Activated CD8-positive, alpha-beta T cell treated with anti-CD3 and anti-CD28 coated beads for 36 hours (primary cell): ENCODE data around the gene AKAP13. TPM values are rescaled to one million over a fixed set of nuclear protein-coding genes. Genes with fewer than 3 reads are reported as not detected.

Experiments used
- ATAC-seq: fragments of 200-7000 bp; cut with Tn5 transposase; one replicate; pipeline ENCODE4 v1.10.0; 2021; ENCODE audit warnings: mild to moderate bottlenecking, moderate library complexity
- CTCF ChIA-PET: fragments of 350-600 bp; sonication (Branson Sonifier 250); formaldehyde crosslinking; loops from one replicate; lab custom pipeline; 2021; ENCODE audit warnings: antibody characterized with exemption; lab: Charles Lee
- POLR2A ChIA-PET: fragments of 350-600 bp; sonication (Branson Sonifier 250); formaldehyde crosslinking; loops from one replicate; lab custom pipeline; 2021; ENCODE audit warnings: antibody characterized with exemption; lab: Charles Lee
- DNase-seq: peaks from one replicate; pipeline ENCODE4 v3.0.0-alpha.2; 2020
- H3K27ac Mint-ChIP-seq: one replicate; pipeline ENCODE4 v1.8.0; 2021; ENCODE audit warnings: mild to moderate bottlenecking, mixed read lengths
- H3K27me3 Mint-ChIP-seq: one replicate; pipeline ENCODE4 v1.8.0; 2021; ENCODE audit warnings: mixed read lengths
- H3K36me3 Mint-ChIP-seq: one replicate; pipeline ENCODE4 v1.8.0; 2021; ENCODE audit warnings: low read depth, mixed read lengths
- H3K4me1 Mint-ChIP-seq: one replicate; pipeline ENCODE4 v1.8.0; 2021; ENCODE audit warnings: low read depth, mixed read lengths
- H3K4me3 Mint-ChIP-seq: one replicate; pipeline ENCODE4 v1.8.0; 2021; ENCODE audit warnings: mild to moderate bottlenecking, moderate library complexity, mixed read lengths
- H3K9me3 Mint-ChIP-seq: one replicate; pipeline ENCODE4 v1.8.0; 2021; ENCODE audit warnings: mixed read lengths
- intact Hi-C: fragments of 100-400 bp; cut with micrococcal nuclease; formaldehyde crosslinking; loops from one replicate; pipeline ENCODE4 v1.10.0; 2022
- total RNA-seq, 2 experiments: library from RNA; stranded (reverse); gene quantifications; one replicate each; pipeline ENCODE4 v1.2.3, GENCODE V29; 2021
- TF ChIP-seq, protein P1 (sequence below): fragments of 200-600 bp; IDR thresholded peaks from one replicate; pipeline ENCODE4 v1.8.0; 2022; ENCODE audit warnings: antibody characterized with exemption, mild to moderate bottlenecking

Gene AKAP13
- total RNA-seq, 2 experiments from 2014 or later = 79.1 to 79.5 TPM

DNA sequence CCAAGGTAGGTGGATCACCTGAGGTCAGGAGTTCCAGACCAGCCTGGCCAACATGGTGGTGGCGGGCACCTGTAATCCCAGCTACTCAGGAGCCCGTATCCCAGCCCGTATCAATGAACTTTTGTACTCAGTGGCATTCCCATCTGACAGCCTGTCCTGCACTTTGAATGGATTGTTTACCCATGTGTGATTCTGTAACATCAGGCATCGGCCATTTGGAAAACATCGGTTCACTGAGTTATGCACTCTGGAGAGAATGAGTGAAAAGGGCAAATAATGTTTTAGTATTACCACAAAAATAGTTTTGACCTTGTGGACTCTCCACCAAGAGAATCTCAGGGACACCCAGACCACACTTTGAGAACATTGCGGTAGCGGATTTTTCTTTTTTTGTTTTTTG lies 400.7 kb downstream of the AKAP13 start:
- no peak overlapping the region for H3K27ac Mint-ChIP-seq
- intact Hi-C loops = no loop called here
- H3K36me3 Mint-ChIP-seq = no peaks in the 10 kb centered on the region
- ChIA-PET CTCF (no interaction called here), POLR2A (no interaction called here)
- TF ChIP-seq, protein P1, sequence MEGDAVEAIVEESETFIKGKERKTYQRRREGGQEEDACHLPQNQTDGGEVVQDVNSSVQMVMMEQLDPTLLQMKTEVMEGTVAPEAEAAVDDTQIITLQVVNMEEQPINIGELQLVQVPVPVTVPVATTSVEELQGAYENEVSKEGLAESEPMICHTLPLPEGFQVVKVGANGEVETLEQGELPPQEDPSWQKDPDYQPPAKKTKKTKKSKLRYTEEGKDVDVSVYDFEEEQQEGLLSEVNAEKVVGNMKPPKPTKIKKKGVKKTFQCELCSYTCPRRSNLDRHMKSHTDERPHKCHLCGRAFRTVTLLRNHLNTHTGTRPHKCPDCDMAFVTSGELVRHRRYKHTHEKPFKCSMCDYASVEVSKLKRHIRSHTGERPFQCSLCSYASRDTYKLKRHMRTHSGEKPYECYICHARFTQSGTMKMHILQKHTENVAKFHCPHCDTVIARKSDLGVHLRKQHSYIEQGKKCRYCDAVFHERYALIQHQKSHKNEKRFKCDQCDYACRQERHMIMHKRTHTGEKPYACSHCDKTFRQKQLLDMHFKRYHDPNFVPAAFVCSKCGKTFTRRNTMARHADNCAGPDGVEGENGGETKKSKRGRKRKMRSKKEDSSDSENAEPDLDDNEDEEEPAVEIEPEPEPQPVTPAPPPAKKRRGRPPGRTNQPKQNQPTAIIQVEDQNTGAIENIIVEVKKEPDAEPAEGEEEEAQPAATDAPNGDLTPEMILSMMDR = no peak
- no peaks in the 10 kb centered on the region for H3K9me3 Mint-ChIP-seq
- DNase-seq (no peak), ATAC-seq (no peak)
- H3K4me3 Mint-ChIP-seq = no peak overlapping the region
- H3K4me1 Mint-ChIP-seq = peaks cover 35% of the 10 kb centered on the region
- no peaks in the 10 kb centered on the region for H3K27me3 Mint-ChIP-seq

DNA sequence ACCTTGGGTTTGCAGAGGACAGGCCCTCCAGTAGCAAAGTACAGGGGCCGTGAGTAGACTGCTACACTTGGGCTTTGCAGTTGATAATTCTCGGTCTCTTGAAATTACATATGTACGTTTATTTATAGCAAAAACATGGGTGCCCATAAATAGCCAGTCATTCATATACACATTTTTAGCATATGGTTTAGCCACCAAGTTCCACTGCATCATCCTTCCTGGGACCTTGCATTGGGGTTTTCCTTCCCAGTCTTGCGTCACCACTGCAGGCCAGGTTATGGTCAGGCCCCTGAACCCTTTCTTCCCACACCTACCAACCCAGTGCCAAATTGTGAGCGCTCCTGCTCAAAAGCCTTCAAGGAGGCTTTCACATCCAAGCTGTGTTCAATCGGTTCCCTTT lies 401.7 kb downstream of the AKAP13 start:
- Mint-ChIP-seq H3K27me3 (no peaks in the 10 kb centered on the region), H3K9me3 (no peaks in the 10 kb centered on the region), H3K4me3 (no peak overlapping the region), H3K36me3 (no peaks in the 10 kb centered on the region), H3K4me1 (peaks cover 41% of the 10 kb centered on the region), H3K27ac (peak overlapping the region; percentile 42)
- CTCF ChIA-PET = interaction anchor here (1.2 kb wide), 1 partner anchor 76 kb away, joined by 3 read pairs; no protein-coding TSS in a partner anchor
- DNase-seq = no peak
- intact Hi-C loops = no loop called here
- POLR2A ChIA-PET = no interaction called here
- TF ChIP-seq, protein P1 = no peak
- ATAC-seq = no peak

DNA sequence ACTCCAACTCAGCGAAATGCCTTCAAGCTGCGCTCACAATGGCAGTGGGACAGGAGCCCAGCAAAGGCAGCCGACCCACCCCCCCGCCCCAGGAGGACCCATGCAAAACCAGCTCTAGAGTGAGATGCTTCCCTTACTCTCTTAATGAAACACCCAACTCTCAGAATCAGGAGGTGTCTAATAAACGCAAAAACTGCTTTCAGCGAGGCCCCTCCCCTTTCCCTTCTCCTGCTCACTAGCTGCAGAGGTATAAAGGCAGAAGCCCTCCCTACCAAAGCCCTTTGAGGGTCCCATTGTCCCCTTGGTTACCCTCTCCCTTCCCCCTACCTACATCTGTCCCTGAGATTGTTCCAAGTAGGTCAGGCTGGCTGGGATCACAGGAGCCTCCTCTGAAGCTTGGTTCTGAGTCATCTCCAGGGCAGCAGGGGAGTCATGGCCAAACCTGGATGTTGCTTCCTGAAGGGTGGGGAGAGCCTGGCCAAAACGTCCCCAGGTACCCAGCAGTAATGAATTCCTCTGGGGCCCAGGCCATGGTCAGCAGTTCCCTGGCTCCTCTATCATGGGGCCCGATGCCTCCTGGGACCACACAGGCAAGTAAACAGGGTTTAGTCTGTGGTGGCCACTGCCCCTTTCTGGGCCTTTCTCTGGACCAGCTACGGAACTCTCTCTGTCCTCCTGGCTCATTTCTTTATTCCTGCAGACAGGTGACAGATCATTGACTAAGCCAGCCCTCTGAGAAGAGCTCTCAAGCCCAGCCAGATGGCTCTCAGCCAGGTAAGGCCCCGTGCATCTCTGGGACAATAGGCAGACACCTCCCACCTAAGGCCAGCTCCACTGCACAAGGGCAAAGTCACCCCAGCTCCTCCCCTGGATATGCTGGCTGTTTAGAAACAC lies 405.7 kb downstream of the AKAP13 start:
- Mint-ChIP-seq H3K27ac (peak overlapping the region; percentile 82), H3K27me3 (no peaks in the 10 kb centered on the region), H3K4me1 (peaks cover 51% of the 10 kb centered on the region), H3K9me3 (no peaks in the 10 kb centered on the region), H3K4me3 (peak overlapping the region; percentile 49), H3K36me3 (no peaks in the 10 kb centered on the region)
- POLR2A ChIA-PET = interaction anchor here (1.6 kb wide), 1 partner anchor 9 kb away, joined by 6 read pairs; the partner anchor contains the start of gene KLHL25
- ATAC-seq = peak; percentile 51
- CTCF ChIA-PET = interaction anchor here (1.1 to 1.7 kb wide), 4 partner anchors 10 to 56 kb away, joined by 3 to 5 read pairs (median 4); no protein-coding TSS in a partner anchor
- TF ChIP-seq, protein P1 = no peak
- intact Hi-C loops = no loop called here
- peak; percentile 37 for DNase-seq

DNA sequence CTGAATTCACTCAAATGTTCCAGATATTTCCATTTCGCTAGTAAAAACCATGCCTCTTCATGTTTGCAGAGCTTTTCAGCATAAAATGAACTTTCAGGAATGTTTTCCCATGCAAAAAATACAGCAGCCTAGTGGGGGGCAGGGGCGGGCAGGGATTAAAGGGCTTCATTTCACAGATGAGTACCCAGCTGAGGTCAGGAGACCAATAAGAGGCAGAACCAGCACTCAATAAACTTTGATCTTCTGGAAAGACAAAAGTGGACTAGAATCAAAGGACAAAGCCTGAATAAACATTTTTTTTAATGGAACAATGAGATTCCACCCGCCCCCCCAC lies 406.3 kb downstream of the AKAP13 start:
- TF ChIP-seq, protein P1 = no peak
- POLR2A ChIA-PET = interaction anchor here (1.6 kb wide), 1 partner anchor 8 kb away, joined by 6 read pairs; the partner anchor contains the start of gene KLHL25
- no peak overlapping the region for H3K4me3 Mint-ChIP-seq
- DNase-seq = no peak
- no peak for ATAC-seq
- H3K36me3 Mint-ChIP-seq = no peaks in the 10 kb centered on the region
- H3K4me1 Mint-ChIP-seq = peaks cover 50% of the 10 kb centered on the region
- H3K9me3 Mint-ChIP-seq = no peaks in the 10 kb centered on the region
- intact Hi-C loops = no loop called here
- no peaks in the 10 kb centered on the region for H3K27me3 Mint-ChIP-seq
- CTCF ChIA-PET = interaction anchor here (1.5 kb wide), 1 partner anchor 53 kb away, joined by 5 read pairs; no protein-coding TSS in a partner anchor
- no peak overlapping the region for H3K27ac Mint-ChIP-seq
